GM10266 (cell line): ENCODE results near the gene WFDC10B.
"Not testable (repeated sequence)": the region's sequence is repeated elsewhere in the genome, so short reads cannot be mapped to it uniquely, and the experiment has no call there.

Source experiments
- DNase-seq: peaks from one replicate; pipeline ENCODE4 v3.0.0; 2012; ENCODE audit errors: extremely low spot score
- TF ChIP-seq, protein P1 (sequence below): IDR thresholded peaks from 2 replicates; pipeline ENCODE4 v1.5.1; 2012; ENCODE audit warnings: mild to moderate bottlenecking, low read depth; ENCODE audit not compliant: control insufficient read depth, insufficient read depth; ENCODE audit errors: missing control alignments

Gene WFDC10B

GRCh38 chr20:45685896-45686295, 18.9 kb downstream of the WFDC10B start:
- TF ChIP-seq, protein P1, sequence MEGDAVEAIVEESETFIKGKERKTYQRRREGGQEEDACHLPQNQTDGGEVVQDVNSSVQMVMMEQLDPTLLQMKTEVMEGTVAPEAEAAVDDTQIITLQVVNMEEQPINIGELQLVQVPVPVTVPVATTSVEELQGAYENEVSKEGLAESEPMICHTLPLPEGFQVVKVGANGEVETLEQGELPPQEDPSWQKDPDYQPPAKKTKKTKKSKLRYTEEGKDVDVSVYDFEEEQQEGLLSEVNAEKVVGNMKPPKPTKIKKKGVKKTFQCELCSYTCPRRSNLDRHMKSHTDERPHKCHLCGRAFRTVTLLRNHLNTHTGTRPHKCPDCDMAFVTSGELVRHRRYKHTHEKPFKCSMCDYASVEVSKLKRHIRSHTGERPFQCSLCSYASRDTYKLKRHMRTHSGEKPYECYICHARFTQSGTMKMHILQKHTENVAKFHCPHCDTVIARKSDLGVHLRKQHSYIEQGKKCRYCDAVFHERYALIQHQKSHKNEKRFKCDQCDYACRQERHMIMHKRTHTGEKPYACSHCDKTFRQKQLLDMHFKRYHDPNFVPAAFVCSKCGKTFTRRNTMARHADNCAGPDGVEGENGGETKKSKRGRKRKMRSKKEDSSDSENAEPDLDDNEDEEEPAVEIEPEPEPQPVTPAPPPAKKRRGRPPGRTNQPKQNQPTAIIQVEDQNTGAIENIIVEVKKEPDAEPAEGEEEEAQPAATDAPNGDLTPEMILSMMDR = no peak
- DNase-seq = no peak

GRCh38 chr20:45679650-45680049, 25.2 kb downstream of the WFDC10B start:
- TF ChIP-seq, protein P1 = no peak
- DNase-seq = no peak

DNA sequence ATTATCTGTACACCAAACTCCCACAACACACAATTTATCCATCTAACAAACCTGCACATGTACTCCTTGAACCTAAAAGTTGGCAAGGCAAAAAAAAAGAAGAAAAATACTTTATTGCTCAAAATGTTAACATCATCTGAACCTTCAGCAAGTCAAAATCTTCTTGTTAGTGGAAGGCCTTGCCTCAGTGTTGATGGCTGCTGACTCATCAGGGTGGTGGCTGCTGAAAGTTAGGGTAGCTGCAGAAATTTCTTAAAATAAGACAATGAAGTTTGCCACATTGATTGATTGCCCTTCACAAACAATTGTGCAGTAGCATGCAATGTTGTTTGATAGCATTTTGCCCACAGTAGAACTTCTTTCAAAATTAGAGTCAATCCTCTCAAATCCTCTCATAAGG, 32.1 kb downstream of the WFDC10B start:
- no peak for DNase-seq
- TF ChIP-seq, protein P1 = no peak

DNA sequence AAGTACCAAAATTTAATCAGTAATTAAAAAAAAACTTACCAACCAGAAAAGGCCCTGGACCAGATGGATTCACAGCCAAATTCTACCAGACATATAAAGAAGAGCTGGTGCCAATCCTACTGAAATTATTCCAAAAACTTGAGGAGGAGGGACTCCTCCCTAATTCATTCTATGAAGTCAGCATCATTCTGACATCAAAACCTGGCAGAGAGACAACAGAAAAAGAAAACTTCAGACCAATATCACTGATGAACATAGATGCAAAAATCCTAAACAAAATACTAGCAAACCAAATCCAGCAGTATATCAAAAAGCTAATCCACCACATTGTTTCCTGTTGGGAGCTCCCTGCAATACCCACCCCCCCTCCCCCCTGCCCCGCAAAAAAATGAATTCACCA, 34.7 kb downstream of the WFDC10B start, which contains the start of gene WFDC11:
Gene WFDC11 (minus strand): TSS at position 101 of the 400 bp plus-strand sequence. CDS start 19,639 bp downstream, outside the sequence.
- no peak for DNase-seq
- TF ChIP-seq, protein P1 = no peak

- DNase-seq = not testable (repeated sequence)
Measured at GRCh38 chr20:45657038-45657437, 47.8 kb downstream of the WFDC10B start.

DNA sequence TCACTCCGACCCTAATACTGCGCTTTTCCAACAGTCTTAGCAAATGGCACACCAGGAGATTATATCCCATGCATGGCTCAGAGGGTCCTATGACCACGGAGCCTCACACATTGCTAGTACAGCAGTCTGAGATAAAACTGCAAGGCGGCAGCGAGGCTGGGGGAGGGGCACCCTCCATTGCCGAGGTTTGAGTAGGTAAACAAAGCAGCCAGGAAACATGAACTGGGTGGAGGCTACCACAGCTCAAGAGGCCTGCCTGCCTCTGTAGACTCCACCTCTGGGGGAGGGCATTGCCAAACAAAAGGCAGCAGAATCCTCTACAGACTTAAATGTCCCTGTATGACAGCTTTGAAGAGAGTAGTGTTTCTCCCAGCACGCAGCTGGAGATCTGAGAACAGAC, 53.1 kb downstream of the WFDC10B start:
- DNase-seq = not testable (repeated sequence)

DNA sequence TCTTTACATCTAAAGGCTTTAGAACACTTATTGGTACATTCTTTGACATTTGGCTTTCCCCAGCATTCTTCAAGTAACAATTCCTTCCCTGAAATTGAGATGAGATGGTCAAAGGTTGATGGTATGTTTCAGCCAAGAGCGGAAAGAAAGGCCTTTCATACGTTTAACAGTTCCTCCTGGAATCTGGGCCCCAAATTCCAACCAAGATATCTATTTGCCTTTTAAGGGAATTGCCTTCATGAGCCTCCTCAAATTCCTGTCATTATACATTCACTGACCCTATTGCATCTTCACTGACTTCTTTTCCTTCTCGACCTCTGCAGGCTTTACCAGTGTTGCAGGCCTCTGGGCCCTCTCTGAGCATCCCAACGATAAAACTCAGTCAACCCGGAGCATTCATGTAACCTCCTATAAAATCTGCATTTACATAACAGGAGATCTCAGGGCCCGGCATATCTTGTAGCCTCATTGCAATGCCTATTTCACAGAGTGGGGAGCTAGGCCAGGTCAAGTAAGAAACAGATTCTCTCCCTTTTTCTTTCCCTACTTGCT, 55.4 kb downstream of the WFDC10B start:
- no peak for DNase-seq
- TF ChIP-seq, protein P1 = no peak

DNA sequence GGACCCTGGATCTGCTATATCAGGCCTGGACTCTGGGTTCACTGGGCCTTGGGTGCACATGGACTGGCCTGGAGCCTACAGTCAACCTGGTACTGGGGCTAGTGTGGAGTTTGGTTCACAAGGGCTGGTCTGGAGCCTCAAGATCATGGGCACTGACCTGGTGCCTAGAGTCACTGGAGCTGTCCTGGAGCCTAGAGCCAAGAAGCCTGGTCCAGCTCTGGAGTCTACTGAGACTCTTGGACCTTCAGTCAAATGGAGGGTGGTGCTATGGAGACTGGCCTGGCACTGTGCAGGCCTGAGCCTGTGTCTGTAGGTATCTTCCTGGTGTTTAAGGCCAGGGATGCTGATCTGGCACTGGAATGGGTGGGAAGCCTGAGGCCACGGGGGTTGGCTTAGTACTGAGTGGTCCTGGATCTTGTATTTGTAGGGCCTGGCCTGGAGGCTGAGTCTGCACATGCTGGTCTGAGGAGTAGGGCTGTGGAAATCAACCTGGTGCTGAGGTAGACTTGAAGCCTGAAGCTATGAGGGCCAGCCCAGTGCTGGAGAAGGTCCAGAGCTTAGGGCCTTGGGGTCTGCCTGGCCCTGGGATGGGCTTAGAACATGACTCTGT, 57.3 kb downstream of the WFDC10B start:
- no peak for DNase-seq
- TF ChIP-seq, protein P1 = no peak
